Smooth muscle cell (in vitro differentiated cells): Measurements from ENCODE around the gene DACT2. TPM values are rescaled to one million over a fixed set of nuclear protein-coding genes. Genes with fewer than 3 reads are reported as not detected.

Experiments used
- DNase-seq: peaks from one replicate; lab custom pipeline; 2025; ENCODE audit not compliant: unreplicated experiment; lab: John Stamatoyannopoulos, UW
- H2AFZ ChIP-seq: fragments of 200-600 bp; sonication (generic); 2 replicates; pipeline ENCODE4 v1.6.0; 2016; ENCODE audit warnings: antibody characterized with exemption, low read depth, mild to moderate bottlenecking
- H3F3A ChIP-seq: fragments of 200-600 bp; sonication (generic); 2 replicates; pipeline ENCODE4 v1.6.0; 2017; ENCODE audit warnings: antibody characterized with exemption, low read depth
- H3K27ac ChIP-seq: fragments of 200-600 bp; sonication (generic); 2 replicates; pipeline ENCODE4 v1.5.1; 2016; ENCODE audit warnings: low read depth, mild to moderate bottlenecking
- H3K27me3 ChIP-seq: fragments of 200-600 bp; sonication (generic); 2 replicates; pipeline ENCODE4 v1.6.1; 2016; ENCODE audit warnings: low read depth, mild to moderate bottlenecking
- H3K36me3 ChIP-seq: fragments of 200-600 bp; sonication (generic); 2 replicates; pipeline ENCODE4 v1.5.1; 2016; ENCODE audit warnings: low read depth
- H3K4me1 ChIP-seq: fragments of 200-600 bp; sonication (generic); 2 replicates; pipeline ENCODE4 v1.5.1; 2016; ENCODE audit warnings: low read depth
- H3K4me2 ChIP-seq: fragments of 200-600 bp; sonication (generic); 2 replicates; pipeline ENCODE4 v1.6.0; 2016; ENCODE audit warnings: mild to moderate bottlenecking
- H3K4me3 ChIP-seq: fragments of 200-600 bp; sonication (generic); 2 replicates; pipeline ENCODE4 v1.5.1; 2016; ENCODE audit warnings: mild to moderate bottlenecking
- H3K79me2 ChIP-seq: fragments of 200-600 bp; sonication (generic); 2 replicates; pipeline ENCODE4 v1.6.0; 2016; ENCODE audit warnings: low read depth, mild to moderate bottlenecking
- H3K9ac ChIP-seq: fragments of 200-600 bp; sonication (generic); 2 replicates; pipeline ENCODE4 v1.6.0; 2016; ENCODE audit warnings: low read depth
- H3K9me3 ChIP-seq: fragments of 200-600 bp; sonication (generic); replicated peaks from 2 replicates; pipeline ENCODE4 v1.5.1; 2016; ENCODE audit warnings: low read depth
- H4K20me1 ChIP-seq: fragments of 200-600 bp; sonication (generic); 2 replicates; pipeline ENCODE4 v1.6.0; 2016; ENCODE audit warnings: low read depth
- CTCF ChIP-seq: fragments of 200-600 bp; sonication (generic); IDR thresholded peaks from 2 replicates; pipeline ENCODE4 v1.5.1; 2017; ENCODE audit warnings: borderline replicate concordance, mild to moderate bottlenecking, antibody characterized with exemption; ENCODE audit not compliant: insufficient read depth, poor library complexity, severe bottlenecking
- WGBS: methylation state at CpG from one replicate; pipeline ENCODE4 v1.1.7; 2016; ENCODE audit warnings: low lambda C conversion rate; 5-methylcytosine and 5-hydroxymethylcytosine counted together
- polyA plus RNA-seq: library from polyadenylated mRNA; unstranded; fragments of >200 nt; fragmentation: Nextera tagmentation; extraction: Ambion mirVana; gene quantifications from 2 replicates; pipeline ENCODE4 v1.2.1, GENCODE V29; 2016
- total RNA-seq: library from RNA; depleted of rRNA; stranded (reverse); fragments of >200 nt; gene quantifications from 2 replicates; pipeline ENCODE4 v1.2.3, GENCODE V29; 2014

Gene DACT2
- total and polyA plus RNA-seq, 2 experiments from 2014 or later, result 0.06 to 0.18 TPM

- H3K4me1 ChIP-seq, result peaks cover 13% of the 10 kb centered on the region
- no peaks in the 10 kb centered on the region for H3K9me3 ChIP-seq
- H3K4me3 ChIP-seq, result no peak overlapping the region
- H3F3A ChIP-seq, result no peaks in the 10 kb centered on the region
- H3K27me3 ChIP-seq, result no peaks in the 10 kb centered on the region
- no peak overlapping the region for H3K4me2 ChIP-seq
- H3K27ac ChIP-seq, result no peak overlapping the region
- no peaks in the 10 kb centered on the region for H3K79me2 ChIP-seq
- H3K9ac ChIP-seq, result no peak overlapping the region
- no peak overlapping the region for H2AFZ ChIP-seq
- DNase-seq, result no peak
- no peaks in the 10 kb centered on the region for H3K36me3 ChIP-seq
- no peaks in the 10 kb centered on the region for H4K20me1 ChIP-seq
- 79% methylated on average over 22 of the region's 22 CpGs for WGBS
- no peak for TF ChIP-seq CTCF
Measured at GRCh38 chr6:168274037-168274952, 45.3 kb downstream of the DACT2 start.

- no peaks in the 10 kb centered on the region for H3K79me2 ChIP-seq
- WGBS, result 78% methylated on average over 17 of the region's 17 CpGs
- no peak overlapping the region for H3K4me2 ChIP-seq
- peaks cover 13% of the 10 kb centered on the region for H3K4me1 ChIP-seq
- H3K9ac ChIP-seq, result no peak overlapping the region
- H3K27ac ChIP-seq, result no peak overlapping the region
- H3K27me3 ChIP-seq, result no peaks in the 10 kb centered on the region
- TF ChIP-seq CTCF, result no peak
- H3K36me3 ChIP-seq, result no peaks in the 10 kb centered on the region
- H4K20me1 ChIP-seq, result no peaks in the 10 kb centered on the region
- DNase-seq, result no peak
- H3K9me3 ChIP-seq, result no peaks in the 10 kb centered on the region
- H2AFZ ChIP-seq, result no peak overlapping the region
- H3K4me3 ChIP-seq, result no peak overlapping the region
- H3F3A ChIP-seq, result no peaks in the 10 kb centered on the region
Measured at GRCh38 chr6:168273441-168274036, 46.0 kb downstream of the DACT2 start.

- H3K4me1 ChIP-seq, result peaks cover 13% of the 10 kb centered on the region
- H3K9ac ChIP-seq, result no peak overlapping the region
- no peak overlapping the region for H3K27ac ChIP-seq
- no peak overlapping the region for H3K4me2 ChIP-seq
- H3K79me2 ChIP-seq, result no peaks in the 10 kb centered on the region
- H3K9me3 ChIP-seq, result no peaks in the 10 kb centered on the region
- WGBS, result 42% methylated on average over 17 of the region's 17 CpGs
- no peak overlapping the region for H3K4me3 ChIP-seq
- no peaks in the 10 kb centered on the region for H3F3A ChIP-seq
- H3K36me3 ChIP-seq, result no peaks in the 10 kb centered on the region
- H4K20me1 ChIP-seq, result no peaks in the 10 kb centered on the region
- DNase-seq, result no peak
- H3K27me3 ChIP-seq, result no peaks in the 10 kb centered on the region
- H2AFZ ChIP-seq, result no peak overlapping the region
- TF ChIP-seq CTCF, result no peak
Measured at GRCh38 chr6:168272415-168273325, 46.9 kb downstream of the DACT2 start.
